ENCODE results near the gene UPF3B. TPM values are rescaled to one million over a fixed set of nuclear protein-coding genes. Genes with fewer than 3 reads are reported as not detected.
"Not testable (repeated sequence)": the region's sequence is repeated elsewhere in the genome, so short reads cannot be mapped to it uniquely, and the experiment has no call there.

The UPF3B gene
- total RNA-seq = 10 to 100 TPM; 21.0 to 21.2 TPM

GRCh38 chrX:119852382-119853353 is at the start of gene UPF3B:
Gene UPF3B (minus strand): TSS chrX:119852963. CDS start chrX:119852928, 35 bp downstream.
- peak; percentile 92 for DNase-seq
- Mint-ChIP-seq H3K4me1 (peaks cover 3% of the 10 kb centered on the region), H3K9me3 (no peaks in the 10 kb centered on the region), H3K36me3 (peaks cover 11% of the 10 kb centered on the region), H3K4me3 (peak within 1 kb of the TSS; percentile 96), H3K27ac (peak within 1 kb of the TSS; percentile 97), H3K27me3 (no peaks in the 10 kb centered on the region)

GRCh38 chrX:119900976-119901375 is 48.2 kb upstream of the UPF3B start:
- no peaks in the 10 kb centered on the region for H3K27me3 Mint-ChIP-seq
- no peak overlapping the region for H3K27ac Mint-ChIP-seq
- no peak overlapping the region for H3K4me3 Mint-ChIP-seq
- DNase-seq = no peak
- no peaks in the 10 kb centered on the region for H3K9me3 Mint-ChIP-seq
- no peaks in the 10 kb centered on the region for H3K36me3 Mint-ChIP-seq
- no peaks in the 10 kb centered on the region for H3K4me1 Mint-ChIP-seq

- no peaks in the 10 kb centered on the region for H3K4me1 Mint-ChIP-seq
- no peaks in the 10 kb centered on the region for H3K36me3 Mint-ChIP-seq
- H3K4me3 Mint-ChIP-seq = no peak overlapping the region
- H3K9me3 Mint-ChIP-seq = no peaks in the 10 kb centered on the region
- no peak for DNase-seq
- H3K27ac Mint-ChIP-seq = no peak overlapping the region
- no peaks in the 10 kb centered on the region for H3K27me3 Mint-ChIP-seq
Observed at GRCh38 chrX:119899125-119899524, 46.4 kb upstream of the UPF3B start.

- H3K36me3 Mint-ChIP-seq = no peaks in the 10 kb centered on the region
- no peaks in the 10 kb centered on the region for H3K27me3 Mint-ChIP-seq
- H3K4me1 Mint-ChIP-seq = no peaks in the 10 kb centered on the region
- H3K27ac Mint-ChIP-seq = no peak within 1 kb of the TSS
- no peak within 1 kb of the TSS for H3K4me3 Mint-ChIP-seq
- DNase-seq = no peak
- H3K9me3 Mint-ChIP-seq = no peaks in the 10 kb centered on the region
Observed at GRCh38 chrX:119895843-119896326, 43.1 kb upstream of the UPF3B start, which contains the start of gene AKAP14. Gene AKAP14 (plus strand): TSS chrX:119895893. CDS start chrX:119903224, 7,331 bp downstream.

- not testable (repeated sequence) for H3K4me3 Mint-ChIP-seq, H3K9me3 Mint-ChIP-seq, H3K27me3 Mint-ChIP-seq, H3K36me3 Mint-ChIP-seq, DNase-seq, H3K4me1 Mint-ChIP-seq, H3K27ac Mint-ChIP-seq
Observed at GRCh38 chrX:119891961-119892692, 39.4 kb upstream of the UPF3B start.

- DNase-seq, H3K4me3 Mint-ChIP-seq, H3K9me3 Mint-ChIP-seq, H3K27me3 Mint-ChIP-seq, H3K4me1 Mint-ChIP-seq, H3K36me3 Mint-ChIP-seq, H3K27ac Mint-ChIP-seq: not testable (repeated sequence)
Observed at GRCh38 chrX:119890626-119891025, 37.9 kb upstream of the UPF3B start.

- Mint-ChIP-seq H3K4me3 (peak overlapping the region; percentile 25), H3K4me1 (peaks cover 7% of the 10 kb centered on the region), H3K27ac (no peak overlapping the region), H3K36me3 (no peaks in the 10 kb centered on the region), H3K27me3 (peaks cover 4% of the 10 kb centered on the region), H3K9me3 (no peaks in the 10 kb centered on the region)
- DNase-seq = peak; percentile 68
Observed at GRCh38 chrX:119887721-119888425, 35.1 kb upstream of the UPF3B start.

GRCh38 chrX:119885554-119886428 is 33.0 kb upstream of the UPF3B start:
- peak; percentile 10 for DNase-seq
- H3K27ac Mint-ChIP-seq = no peak overlapping the region
- H3K4me3 Mint-ChIP-seq = no peak overlapping the region
- H3K9me3 Mint-ChIP-seq = no peaks in the 10 kb centered on the region
- peaks cover 4% of the 10 kb centered on the region for H3K27me3 Mint-ChIP-seq
- H3K4me1 Mint-ChIP-seq = peaks cover 8% of the 10 kb centered on the region
- H3K36me3 Mint-ChIP-seq = no peaks in the 10 kb centered on the region

- Mint-ChIP-seq H3K4me1 (peaks cover 12% of the 10 kb centered on the region), H3K27ac (peak overlapping the region; percentile 19), H3K4me3 (no peak overlapping the region), H3K36me3 (peaks cover 7% of the 10 kb centered on the region), H3K9me3 (no peaks in the 10 kb centered on the region), H3K27me3 (no peaks in the 10 kb centered on the region)
- peak; percentile 13 for DNase-seq
Observed at GRCh38 chrX:119880552-119881437, 28.0 kb upstream of the UPF3B start.

GRCh38 chrX:119880076-119880475 is 27.3 kb upstream of the UPF3B start:
- H3K9me3 Mint-ChIP-seq = no peaks in the 10 kb centered on the region
- H3K27me3 Mint-ChIP-seq = no peaks in the 10 kb centered on the region
- H3K4me1 Mint-ChIP-seq = peaks cover 12% of the 10 kb centered on the region
- no peak for DNase-seq
- peak overlapping the region; percentile 19 for H3K27ac Mint-ChIP-seq
- H3K36me3 Mint-ChIP-seq = peaks cover 7% of the 10 kb centered on the region
- H3K4me3 Mint-ChIP-seq = no peak overlapping the region

- DNase-seq = no peak
- no peak overlapping the region for H3K4me3 Mint-ChIP-seq
- H3K27me3 Mint-ChIP-seq = no peaks in the 10 kb centered on the region
- H3K36me3 Mint-ChIP-seq = peaks cover 7% of the 10 kb centered on the region
- no peaks in the 10 kb centered on the region for H3K9me3 Mint-ChIP-seq
- no peak overlapping the region for H3K27ac Mint-ChIP-seq
- peaks cover 12% of the 10 kb centered on the region for H3K4me1 Mint-ChIP-seq
Observed at GRCh38 chrX:119878740-119879139, 26.0 kb upstream of the UPF3B start.

GRCh38 chrX:119871599-119872395 is 19.0 kb upstream of the UPF3B start, which contains the start of the genes NDUFA1 and RNF113A:
Gene NDUFA1 (plus strand): TSS chrX:119871832. CDS start chrX:119871912, 80 bp downstream.
Gene RNF113A (minus strand): TSS chrX:119871733. CDS start chrX:119871613, 120 bp downstream.
- Mint-ChIP-seq H3K4me1 (peaks cover 7% of the 10 kb centered on the region), H3K27me3 (no peaks in the 10 kb centered on the region), H3K4me3 (peak within 1 kb of the TSS; percentile 100), H3K9me3 (no peaks in the 10 kb centered on the region), H3K36me3 (peaks cover 17% of the 10 kb centered on the region), H3K27ac (peak within 1 kb of the TSS; percentile 100)
- DNase-seq = peak; percentile 87

All from activated naive CD8-positive, alpha-beta T cell treated with anti-CD3 and anti-CD28 coated beads for 36 hours (primary cell).